SU-DHL-6 (cell line): ENCODE data around the gene TMEM131.
"Not testable (repeated sequence)": the region's sequence is repeated elsewhere in the genome, so short reads cannot be mapped to it uniquely, and the experiment has no call there.

Source experiments
- H2AFZ ChIP-seq: fragments of 200-600 bp; sonication (generic); 2 replicates; pipeline ENCODE4 v1.6.1; 2014; ENCODE audit warnings: low read depth, mild to moderate bottlenecking, moderate library complexity, mixed read lengths, antibody characterized with exemption, low read length; ENCODE audit not compliant: severe bottlenecking
- H3F3A ChIP-seq: fragments of 200-600 bp; shearing (Covaris generic); 2 replicates; pipeline ENCODE4 v1.6.0; 2016; ENCODE audit warnings: antibody characterized with exemption, mild to moderate bottlenecking; ENCODE audit not compliant: insufficient read depth
- H3K27ac ChIP-seq: fragments of 200-600 bp; sonication (generic); 2 replicates; pipeline ENCODE4 v1.5.1; 2016; ENCODE audit warnings: low read depth, mild to moderate bottlenecking, low read length, moderate library complexity, mixed read lengths
- H3K27me3 ChIP-seq: fragments of 200-600 bp; sonication (generic), shearing (Covaris generic); 2 replicates; pipeline ENCODE4 v1.6.0; 2014; ENCODE audit warnings: mild to moderate bottlenecking, low read length
- H3K36me3 ChIP-seq: fragments of 200-600 bp; sonication (generic); 2 replicates; pipeline ENCODE4 v1.6.1; 2014; ENCODE audit warnings: mild to moderate bottlenecking, low read length, mixed read lengths
- H3K4me2 ChIP-seq: fragments of 300-600, 200-600 bp; shearing (Covaris generic), sonication (generic); 2 replicates; pipeline ENCODE4 v1.6.0; 2014; ENCODE audit warnings: low read length, low read depth, mild to moderate bottlenecking; ENCODE audit not compliant: poor library complexity, severe bottlenecking
- H3K4me3 ChIP-seq: fragments of 200-600 bp; sonication (generic); 2 replicates; pipeline ENCODE4 v1.5.1; 2014; ENCODE audit warnings: antibody characterized with exemption, low read length, mild to moderate bottlenecking, mixed read lengths; ENCODE audit not compliant: insufficient read depth, poor library complexity, severe bottlenecking
- H3K79me2 ChIP-seq: fragments of 200-600 bp; sonication (generic); 2 replicates; pipeline ENCODE4 v1.6.1; 2014; ENCODE audit warnings: mild to moderate bottlenecking, low read length, moderate library complexity; ENCODE audit not compliant: insufficient read depth
- H3K9ac ChIP-seq: fragments of 200-600 bp; sonication (generic); 2 replicates; pipeline ENCODE4 v1.7.0; 2014; ENCODE audit warnings: mild to moderate bottlenecking, low read length
- H3K9me2 ChIP-seq: fragments of 200-600 bp; sonication (generic); replicated peaks from 2 replicates; pipeline ENCODE4 v1.6.1; 2014; ENCODE audit warnings: low read length; ENCODE audit not compliant: insufficient read depth
- H3K9me3 ChIP-seq: fragments of 200-600 bp; sonication (generic); 2 replicates; pipeline ENCODE4 v1.6.1; 2014; ENCODE audit warnings: low read length, mixed read lengths; ENCODE audit not compliant: insufficient read depth
- H4K20me1 ChIP-seq: fragments of 200-600 bp; sonication (generic); 2 replicates; pipeline ENCODE4 v1.6.1; 2014; ENCODE audit warnings: low read depth, mild to moderate bottlenecking, antibody characterized with exemption, low read length, moderate library complexity, mixed read lengths
- CTCF ChIP-seq: fragments of 200-600 bp; sonication (generic); IDR thresholded peaks from one replicate; pipeline ENCODE4 v1.5.1; 2017; ENCODE audit warnings: antibody characterized with exemption, mild to moderate bottlenecking, low read length, moderate library complexity; ENCODE audit not compliant: insufficient read depth, poor library complexity, severe bottlenecking
- EZH2phosphoT487 ChIP-seq: fragments of 200-600 bp; sonication (generic), shearing (Covaris generic); conservative IDR thresholded peaks from 2 replicates; pipeline ENCODE4 v1.6.1; 2018; ENCODE audit warnings: mild to moderate bottlenecking, antibody characterized with exemption, low read length, moderate library complexity, mixed read lengths

Gene TMEM131

GRCh38 chr2:97958184-97958583, 37.6 kb downstream of the TMEM131 start:
- Histone ChIP-seq H2AFZ (no peak overlapping the region), H3K79me2 (peaks cover 68% of the 10 kb centered on the region), H3F3A (0 out of 2 replicates have a peak, but pooled peaks cover 6% of the 10 kb centered on the region)

GRCh38 chr2:97957432-97958183, 38.1 kb downstream of the TMEM131 start:
- no peaks in the 10 kb centered on the region for H3K27me3 ChIP-seq
- no peak overlapping the region for H2AFZ ChIP-seq
- H4K20me1 ChIP-seq, result peaks cover 50% of the 10 kb centered on the region
- TF ChIP-seq CTCF, result no peak
- no peak for TF ChIP-seq EZH2phosphoT487
- no peaks in the 10 kb centered on the region; the same call in 1 of the 2 replicates for H3K36me3 ChIP-seq
- H3K4me2 ChIP-seq, result peak overlapping the region; percentile 6
- 0 out of 2 replicates have a peak, but pooled peaks cover 6% of the 10 kb centered on the region for H3F3A ChIP-seq
- H3K79me2 ChIP-seq, result peaks cover 68% of the 10 kb centered on the region
- H3K27ac ChIP-seq, result no peak overlapping the region
- H3K4me3 ChIP-seq, result no peak overlapping the region
- no peak overlapping the region for H3K9ac ChIP-seq
- H3K9me2 ChIP-seq, result no peaks in the 10 kb centered on the region
- no peaks in the 10 kb centered on the region for H3K9me3 ChIP-seq

More at GRCh38 chr2:97958184-97958583, 37.6 kb downstream of the TMEM131 start:
- Histone ChIP-seq H3K27ac (no peak overlapping the region), H3K9me3 (no peaks in the 10 kb centered on the region), H3K4me2 (peak overlapping the region; percentile 6), H3K27me3 (no peaks in the 10 kb centered on the region), H3K9ac (no peak overlapping the region), H4K20me1 (peaks cover 52% of the 10 kb centered on the region), H3K36me3 (no peaks in the 10 kb centered on the region; the same call in 1 of the 2 replicates), H3K9me2 (no peaks in the 10 kb centered on the region), H3K4me3 (no peak overlapping the region)
- TF ChIP-seq EZH2phosphoT487, result no peak

GRCh38 chr2:97956753-97957152, 39.0 kb downstream of the TMEM131 start:
- not testable (repeated sequence) for H3F3A ChIP-seq, H2AFZ ChIP-seq, H3K4me2 ChIP-seq, H3K36me3 ChIP-seq, H3K9me2 ChIP-seq, H3K4me3 ChIP-seq, H3K27me3 ChIP-seq, H3K27ac ChIP-seq, H3K9me3 ChIP-seq, H3K9ac ChIP-seq
- peaks cover 46% of the 10 kb centered on the region for H4K20me1 ChIP-seq
- H3K79me2 ChIP-seq, result peaks cover 72% of the 10 kb centered on the region

GRCh38 chr2:97953853-97954252, 41.9 kb downstream of the TMEM131 start:
- Histone ChIP-seq H3K4me3 (no peak overlapping the region), H3K4me2 (peak overlapping the region; percentile 31), H3K79me2 (peaks cover 83% of the 10 kb centered on the region), H3K9ac (no peak overlapping the region), H4K20me1 (peaks cover 28% of the 10 kb centered on the region), H3K9me3 (no peaks in the 10 kb centered on the region), H3K27me3 (no peaks in the 10 kb centered on the region), H3K36me3 (no peaks in the 10 kb centered on the region), H2AFZ (no peak overlapping the region), H3K9me2 (no peaks in the 10 kb centered on the region), H3F3A (0 out of 2 replicates have a peak, but pooled peaks cover 6% of the 10 kb centered on the region), H3K27ac (no peak overlapping the region)
- TF ChIP-seq CTCF (no peak), EZH2phosphoT487 (no peak)
